SK-MEL-5 (cell line): Measurements from ENCODE around the gene PADI6. TPM values are rescaled to one million over a fixed set of nuclear protein-coding genes. Genes with fewer than 3 reads are reported as not detected.
"Not testable (repeated sequence)": the region's sequence is repeated elsewhere in the genome, so short reads cannot be mapped to it uniquely, and the experiment has no call there.

Source experiments
- DNase-seq: peaks from one replicate; pipeline ENCODE4 v3.0.0-alpha.2; 2016; ENCODE audit warnings: low read depth, low spot score
- in situ Hi-C: cut with HindIII; loops from 2 replicates; pipeline ENCODE4 v1.10.0; 2016; ENCODE audit warnings: low sequenced_read_pairs, high pct_unique_total_duplicates, low pct_unique_long_range_greater_than_20kb
- total RNA-seq: library from RNA; depleted of rRNA; stranded (reverse); fragments of >200 nt; shearing (Covaris generic); gene quantifications from 2 replicates; pipeline ENCODE4 v1.2.3, GENCODE V29; 2014

PADI6 gene
- total RNA-seq, 1 experiment from 2014 or later: not detected

DNA sequence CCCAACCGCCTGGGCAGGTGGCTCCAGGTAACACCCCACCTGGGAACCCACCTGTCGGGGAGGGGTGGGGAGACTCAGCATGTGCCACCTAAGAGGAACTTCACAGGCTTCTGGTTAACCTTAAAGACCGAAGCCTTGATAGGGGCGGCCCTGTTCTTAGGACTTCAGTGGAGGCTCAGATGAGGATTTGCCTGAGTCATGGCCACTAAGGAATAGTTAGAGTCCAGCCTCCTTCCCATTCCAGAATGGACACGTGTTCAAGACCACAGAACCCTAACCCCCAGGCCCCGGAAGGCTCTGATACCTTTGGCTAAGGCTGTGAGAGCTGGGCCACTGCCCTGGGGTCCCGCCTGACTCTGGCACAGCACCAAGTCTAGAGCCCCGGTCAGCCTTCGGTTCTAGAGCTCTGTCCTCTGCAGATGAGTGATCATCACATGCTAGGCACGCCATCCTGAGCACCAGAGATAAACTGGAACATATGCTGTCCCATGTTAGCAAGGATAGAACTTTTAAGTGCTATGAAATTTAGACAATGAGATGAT, 20.3 kb downstream of the PADI6 start:
- in situ Hi-C loops: no loop called here
- DNase-seq: peak; percentile 21

DNA sequence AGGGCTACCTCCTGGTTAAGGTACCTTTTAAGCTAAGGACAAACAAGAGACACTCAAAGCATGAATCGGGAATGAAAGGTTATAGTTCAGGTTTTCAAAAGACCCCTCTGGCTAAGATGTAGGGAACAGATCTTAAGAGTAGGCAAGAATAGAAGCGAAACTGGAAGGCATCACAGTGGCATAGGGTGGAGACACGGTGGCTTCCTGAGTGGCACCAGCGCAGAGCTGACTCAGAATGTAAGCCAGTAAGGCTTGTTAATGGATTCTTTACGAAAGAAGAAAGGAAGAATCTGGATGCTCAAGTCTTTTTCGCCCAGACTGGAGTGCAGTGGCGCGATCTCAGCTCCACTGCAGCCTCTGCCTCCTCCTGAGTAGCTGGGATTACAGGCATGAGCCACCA, 21.2 kb downstream of the PADI6 start:
- in situ Hi-C loops: no loop called here
- DNase-seq: no peak

DNA sequence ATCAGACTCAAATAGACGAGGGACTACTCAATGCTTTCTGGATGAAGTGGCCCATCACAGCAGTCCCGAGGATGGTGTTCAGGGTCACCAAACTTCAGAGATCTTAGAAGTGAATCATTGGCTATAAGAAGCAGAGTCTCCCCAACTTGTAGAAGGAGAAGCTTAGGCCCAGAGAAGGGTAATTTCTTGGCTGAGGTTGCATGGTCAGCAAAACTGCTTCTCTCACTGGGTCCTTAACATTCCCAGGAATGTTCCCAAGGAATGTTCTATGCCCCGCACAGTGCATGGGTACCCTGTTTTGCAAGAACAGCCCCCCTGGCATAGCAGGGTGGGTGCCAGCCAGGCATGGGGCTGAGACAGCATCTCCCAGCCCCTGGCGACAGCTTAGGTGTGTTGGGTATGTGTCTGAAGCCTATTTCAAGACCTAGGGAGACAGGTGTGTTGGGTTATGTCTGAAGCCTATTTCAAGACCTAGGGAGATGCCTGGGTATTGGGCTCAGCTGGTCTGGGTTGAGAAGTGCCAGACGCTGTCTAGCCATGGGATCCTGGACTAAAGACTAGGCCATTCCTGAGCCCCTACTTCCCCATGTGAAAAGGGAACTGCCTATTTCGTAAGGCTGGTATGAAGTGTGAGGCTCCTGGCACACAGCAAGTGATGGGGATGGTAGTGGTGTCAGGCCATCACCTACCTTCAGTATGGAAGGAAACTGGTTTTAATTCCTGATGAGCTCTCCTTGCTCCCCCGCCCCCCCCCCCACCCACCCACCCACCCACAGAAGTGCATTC, 26.1 kb downstream of the PADI6 start:
- DNase-seq: no peak
- in situ Hi-C loops: no loop called here

DNA sequence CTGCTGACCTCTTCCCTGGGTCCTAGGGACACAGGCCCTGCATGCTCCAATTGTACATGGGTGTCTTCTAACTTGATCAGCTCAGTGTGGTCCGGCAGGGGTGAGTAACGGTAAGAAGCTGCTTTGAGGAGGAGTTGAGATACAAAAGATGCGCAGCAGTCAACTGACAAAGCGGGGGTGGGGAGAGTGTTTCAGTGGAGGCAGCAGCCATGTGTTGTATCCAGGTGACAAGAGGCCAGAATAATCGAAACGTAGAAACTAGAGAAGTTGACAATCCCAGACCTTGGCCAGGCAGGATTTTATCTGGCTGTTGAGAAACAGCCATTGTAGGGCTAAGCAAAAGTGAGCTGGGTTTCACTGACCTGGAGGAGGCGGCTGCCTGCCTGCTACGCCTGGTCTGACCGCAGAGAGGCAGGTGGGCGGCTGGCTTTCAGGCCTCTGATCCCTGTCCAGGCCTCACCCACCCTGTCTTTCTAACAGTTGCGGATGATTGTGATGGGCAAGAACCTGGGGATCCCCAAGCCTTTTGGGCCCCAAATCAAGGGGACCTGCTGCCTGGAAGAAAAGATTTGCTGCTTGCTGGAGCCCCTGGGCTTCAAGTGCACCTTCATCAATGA, 28.8 kb downstream of the PADI6 start:
- in situ Hi-C loops: no loop called here
- DNase-seq: no peak

DNA sequence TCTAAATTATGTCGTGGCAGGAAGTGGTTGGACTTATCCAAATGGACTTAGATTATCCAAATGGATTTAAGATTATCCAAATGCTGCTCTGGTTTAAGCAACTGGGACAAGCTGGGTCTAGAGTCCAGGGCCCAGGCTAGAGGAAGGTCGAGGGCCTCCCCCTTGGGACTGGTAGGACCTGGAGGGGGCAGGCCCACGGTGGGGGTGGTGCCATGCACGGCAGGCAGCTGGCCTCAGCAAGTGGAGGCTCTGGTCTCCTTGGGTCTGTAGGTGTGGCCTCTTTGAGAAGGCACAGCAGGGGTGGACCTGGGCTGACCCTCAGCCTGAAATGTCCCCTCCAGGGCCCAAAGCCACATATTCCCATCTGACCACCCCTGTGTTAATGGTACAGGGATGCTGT, 29.8 kb downstream of the PADI6 start:
- in situ Hi-C loops: no loop called here
- no peak for DNase-seq

DNA sequence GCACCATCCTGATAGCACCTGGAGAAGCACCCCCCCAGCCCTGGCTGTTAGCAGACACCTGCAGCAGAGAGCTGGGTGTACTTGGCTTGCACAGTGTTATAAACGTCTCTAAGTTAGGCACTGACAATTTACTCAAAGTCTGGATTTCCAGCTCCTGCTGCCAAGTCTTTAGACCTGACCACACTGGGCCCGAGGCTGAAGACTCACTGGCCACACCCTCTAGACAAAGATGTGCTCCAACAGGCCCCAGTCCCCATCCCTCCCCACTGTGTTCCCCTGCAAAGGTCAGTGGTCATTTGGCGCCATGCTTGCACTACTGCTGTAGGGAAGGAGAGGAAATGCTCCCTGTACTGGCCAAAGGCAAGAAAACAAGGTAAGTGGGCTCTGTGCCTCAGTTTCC, 31.1 kb downstream of the PADI6 start:
- in situ Hi-C loops: no loop called here
- no peak for DNase-seq

DNA sequence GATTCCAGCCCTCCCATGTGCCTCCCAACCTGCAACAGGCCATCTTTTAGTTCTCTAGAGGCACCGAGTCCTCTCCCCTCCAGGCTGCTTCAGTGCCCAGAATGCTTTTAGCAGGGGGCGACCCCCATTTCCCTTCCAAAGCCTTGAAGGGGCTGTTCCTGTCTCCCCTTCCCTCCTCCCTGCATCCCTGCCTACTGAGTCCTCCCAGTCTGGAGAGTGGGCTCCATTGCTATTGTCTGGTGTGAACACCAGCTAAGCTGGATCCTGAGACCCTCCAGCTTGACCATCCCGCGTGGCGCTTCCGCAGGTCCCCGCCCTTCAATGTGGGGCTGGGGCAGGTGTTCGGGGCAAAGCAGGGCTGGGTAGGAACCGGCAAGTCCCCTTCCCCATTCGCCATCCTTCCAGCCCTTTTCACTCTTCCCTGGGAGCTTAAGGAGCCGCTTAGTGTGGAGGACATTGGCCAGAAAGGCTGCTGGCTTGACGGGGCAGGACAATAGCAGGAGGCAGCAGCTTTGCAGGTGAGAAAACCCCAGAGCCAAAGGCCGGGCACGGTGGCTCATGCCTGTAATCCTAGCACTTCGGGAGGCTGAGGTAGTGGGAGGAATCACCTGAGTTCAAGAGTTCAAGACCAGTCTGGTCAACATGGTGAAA, 32.2 kb downstream of the PADI6 start:
- in situ Hi-C loops: no loop called here

DNA sequence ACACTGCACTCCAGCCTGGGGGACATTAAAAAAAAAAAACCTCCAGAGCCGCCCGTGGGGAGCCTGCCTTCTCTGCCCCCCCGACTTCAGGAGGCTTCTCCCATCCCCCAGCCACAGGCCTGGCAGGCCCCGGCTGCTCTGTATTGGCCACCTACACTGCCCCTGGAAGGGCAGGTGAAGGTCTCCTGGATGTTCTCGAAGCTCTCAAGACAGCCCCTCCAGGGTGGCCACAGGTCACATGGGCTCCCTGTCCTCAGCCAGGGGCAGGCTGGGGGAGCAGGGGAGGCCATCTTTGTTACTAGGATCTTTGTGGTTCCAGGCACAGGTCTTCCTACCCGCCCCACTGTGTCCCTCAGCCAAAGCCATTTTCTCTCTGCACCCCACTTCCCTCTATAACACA, 32.8 kb downstream of the PADI6 start:
- in situ Hi-C loops: no loop called here
- no peak for DNase-seq

More for the DNA sequence above, 32.2 kb downstream of the PADI6 start:
- no peak for DNase-seq

DNA sequence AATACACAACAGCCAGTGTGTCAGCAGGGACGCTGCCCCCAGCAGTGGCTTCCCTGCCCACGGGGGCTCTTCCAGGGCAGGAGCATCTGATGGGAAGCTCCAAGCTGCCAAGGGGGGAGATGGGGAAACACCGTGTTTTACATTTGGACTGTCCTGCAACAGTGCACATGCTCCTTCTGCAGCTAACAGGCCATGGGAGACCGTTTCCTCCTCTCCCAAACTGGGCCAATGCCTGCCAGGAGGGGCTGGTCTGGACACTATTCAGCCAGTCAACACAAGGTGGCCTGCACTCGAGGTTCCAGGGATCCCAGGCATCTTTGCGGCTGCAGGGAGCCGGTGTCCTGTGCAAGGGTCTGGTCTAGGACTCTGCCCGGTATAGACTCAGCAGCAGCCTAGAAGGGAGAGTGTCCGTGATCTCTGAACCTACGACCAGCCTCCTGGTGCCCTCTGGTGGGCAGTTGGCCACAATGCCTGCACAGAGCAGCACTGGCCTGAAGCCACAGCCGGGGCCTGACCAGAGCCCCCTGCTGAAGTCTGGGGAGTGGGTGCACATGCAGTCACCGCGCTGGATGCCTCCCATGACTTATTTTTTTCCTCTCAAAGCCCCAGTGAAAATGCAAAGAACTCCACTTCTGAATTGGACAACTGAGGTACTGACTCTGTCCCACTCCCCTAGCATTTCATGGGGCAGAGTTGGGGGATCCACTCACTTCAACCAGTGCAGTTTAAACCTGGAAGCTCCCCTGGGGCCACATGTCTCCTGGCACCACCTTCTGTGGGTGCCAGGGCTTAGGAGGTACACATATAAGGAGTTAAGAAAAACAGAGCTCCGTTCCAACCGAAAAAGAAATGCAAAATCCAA, 34.1 kb downstream of the PADI6 start:
- peak; percentile 73 for DNase-seq
- in situ Hi-C loops: no loop called here

DNA sequence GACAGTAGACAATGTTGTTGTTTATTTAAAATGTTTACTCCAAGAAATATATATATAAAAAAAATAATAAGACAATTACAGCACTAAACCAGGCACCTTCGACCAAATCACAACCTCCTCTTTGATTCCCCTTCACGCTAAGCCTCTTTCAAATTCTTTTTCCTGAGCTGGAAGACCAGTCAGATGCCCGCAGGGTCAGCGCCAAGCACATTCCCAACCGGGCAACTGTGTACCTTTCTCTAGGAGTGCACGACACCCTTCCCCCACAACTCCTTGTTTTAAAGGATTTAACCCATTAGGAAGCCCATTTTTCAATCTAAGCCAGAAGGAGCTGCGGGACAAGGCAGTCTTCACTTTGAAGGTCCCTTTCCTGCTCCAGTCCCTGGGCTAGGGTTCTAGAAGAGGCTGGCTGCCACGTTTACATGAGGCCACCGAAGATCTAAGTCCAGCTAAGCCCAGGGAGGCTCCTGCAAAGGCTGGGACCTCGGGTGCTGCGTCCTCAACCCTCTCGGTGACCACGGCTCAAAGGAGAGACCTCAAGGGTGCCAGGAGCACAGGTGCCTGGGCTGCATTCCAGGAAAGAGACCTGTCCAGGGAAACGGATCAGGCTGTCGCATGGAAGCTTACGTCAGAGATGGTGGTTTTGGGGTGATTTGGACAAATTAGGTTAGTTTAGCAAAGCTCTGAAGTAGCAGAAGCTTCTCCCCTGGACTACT, 34.9 kb downstream of the PADI6 start:
- in situ Hi-C loops: not testable (repeated sequence)

DNA sequence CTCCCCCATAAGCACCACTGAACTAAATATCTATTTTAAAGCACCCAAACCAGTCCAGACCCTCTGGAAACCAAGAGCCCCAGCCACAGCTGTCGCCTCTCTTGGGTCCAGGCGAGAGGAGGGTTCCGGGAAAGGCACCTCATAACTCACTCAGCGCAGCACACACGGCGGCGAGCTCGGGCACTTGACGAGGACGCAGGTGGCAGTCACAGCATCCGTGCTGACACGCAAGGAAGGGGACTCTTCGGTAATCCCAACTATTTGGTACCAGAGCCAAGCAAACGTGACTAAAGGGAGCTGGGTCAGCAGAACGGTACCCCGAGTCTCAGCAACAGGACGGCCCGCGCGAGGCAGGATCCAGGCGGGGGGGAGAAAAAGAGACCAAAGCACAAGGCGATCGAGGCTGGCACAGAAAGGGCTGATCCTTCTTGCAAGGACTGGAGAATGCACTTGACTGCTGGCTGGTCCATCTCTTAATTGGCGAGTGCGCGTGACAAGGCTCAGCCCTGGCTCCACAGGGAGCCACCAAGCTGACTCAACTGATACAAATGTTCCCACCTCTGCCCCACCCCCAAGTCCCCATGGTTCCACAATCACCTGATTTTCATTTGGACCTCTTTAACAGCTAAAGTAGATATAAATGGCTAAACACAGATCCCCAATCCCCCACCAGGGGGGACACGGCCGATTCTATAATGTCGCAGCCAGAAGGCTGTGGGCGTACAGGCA, 36.0 kb downstream of the PADI6 start:
- in situ Hi-C loops, DNase-seq: not testable (repeated sequence)

More for the DNA sequence above, 34.9 kb downstream of the PADI6 start:
- not testable (repeated sequence) for DNase-seq

DNA sequence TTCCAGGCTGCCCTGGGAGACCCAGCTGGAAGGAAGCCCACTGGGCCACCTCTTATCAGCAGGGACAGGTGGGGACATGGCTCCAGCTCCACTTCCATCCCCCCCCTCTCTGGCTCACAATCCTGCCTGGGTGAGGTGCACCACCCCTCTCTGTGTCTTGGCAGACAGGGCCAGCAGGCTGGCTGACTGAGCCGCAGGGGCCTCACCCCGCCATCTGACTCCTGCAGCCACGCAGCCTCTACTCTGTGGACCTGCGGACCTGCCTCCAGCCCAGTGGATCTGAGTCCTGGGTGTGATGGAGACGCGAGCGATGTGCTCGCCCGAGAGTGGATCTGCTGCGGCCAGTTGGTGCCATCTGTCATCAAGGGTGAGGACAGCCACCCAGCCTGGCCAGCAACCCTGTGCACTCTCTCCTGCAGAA, 37.4 kb downstream of the PADI6 start:
- no peak for DNase-seq
- in situ Hi-C loops: no loop called here

DNA sequence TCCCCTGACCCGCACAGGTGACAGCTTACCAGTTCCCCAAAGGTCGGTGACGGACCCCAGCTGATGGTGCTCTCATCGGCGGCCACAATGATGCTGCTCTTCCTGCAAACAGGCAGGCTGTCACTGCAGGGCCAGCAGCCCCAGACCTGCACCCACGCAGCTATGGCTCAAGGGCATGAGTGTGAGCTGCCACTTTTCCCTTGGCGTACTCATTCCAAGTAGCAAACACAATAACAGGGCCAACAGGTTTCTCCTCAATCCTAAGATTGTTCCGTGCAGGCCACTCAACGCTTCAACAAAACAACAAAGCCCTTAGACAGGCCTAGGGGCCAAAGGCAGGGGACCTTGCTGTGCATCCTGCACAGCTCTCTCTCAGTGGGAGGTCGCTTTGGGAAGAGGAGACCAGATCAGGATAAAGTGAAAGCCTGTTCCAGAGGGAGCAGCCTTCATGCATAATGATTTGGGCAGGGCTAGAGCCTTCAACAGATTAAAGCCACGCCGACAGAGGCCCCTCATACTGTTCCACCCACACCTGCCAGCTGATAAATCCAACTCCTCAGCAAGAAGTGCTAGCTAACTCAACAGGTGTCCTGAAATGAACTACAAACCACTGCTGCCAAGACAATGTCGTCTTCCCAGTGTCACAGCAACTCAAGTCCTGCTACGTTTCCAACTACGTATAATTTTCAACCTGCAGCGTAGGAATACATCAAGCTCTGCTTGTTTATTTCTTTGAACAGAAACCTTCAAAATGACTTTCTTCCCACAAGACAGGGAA, 40.3 kb downstream of the PADI6 start:
- DNase-seq: no peak
- in situ Hi-C loops: no loop called here

DNA sequence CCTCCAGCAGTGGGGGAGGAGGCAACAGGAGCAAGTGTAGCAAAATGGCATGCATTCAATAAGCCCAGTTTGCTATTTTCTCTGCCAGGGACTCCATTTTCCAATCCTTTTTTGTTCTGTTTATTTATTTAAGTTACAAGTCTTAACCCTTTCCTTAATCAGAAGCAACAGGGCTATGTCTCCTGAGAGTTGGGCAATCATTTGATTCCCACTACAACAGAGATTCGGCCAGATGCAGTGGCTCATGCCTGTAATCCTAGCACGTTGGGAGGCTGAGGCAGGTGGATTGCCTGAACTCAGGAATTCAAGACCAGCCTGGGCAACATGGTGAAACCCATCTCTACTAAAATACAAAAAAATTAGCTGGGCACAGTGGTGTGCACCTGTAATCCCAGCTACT, 42.0 kb downstream of the PADI6 start:
- in situ Hi-C loops: no loop called here
- no peak for DNase-seq

DNA sequence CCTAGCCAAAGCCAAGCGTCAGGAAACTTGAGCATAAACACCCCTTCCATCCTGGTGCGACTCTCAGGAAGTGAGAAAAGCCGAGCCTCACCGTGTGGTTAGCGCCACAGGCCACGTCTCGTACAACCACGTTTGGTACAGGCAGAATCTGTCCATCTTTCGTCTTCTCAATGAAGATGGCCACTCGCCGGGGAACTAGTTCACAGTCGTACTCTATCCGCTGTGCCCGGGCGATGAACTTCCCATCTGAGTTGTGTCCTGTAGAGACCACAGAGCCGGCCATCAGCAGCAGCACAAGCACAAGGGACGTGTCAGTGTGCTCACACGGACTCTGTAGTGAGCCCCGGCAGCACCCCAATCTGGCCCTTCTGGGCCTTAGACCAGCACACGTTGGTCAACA, 44.4 kb downstream of the PADI6 start:
- no peak for DNase-seq
- in situ Hi-C loops: no loop called here
